SK-N-SH treated with all-trans-retinoic acid at 6 μM for 48 hours (cell line): ENCODE measurements around the gene ECI1.

Source experiments
- ATAC-seq: fragments of 200-7000 bp; cut with Tn5 transposase; 3 replicates; pipeline ENCODE4 v1.9.1; 2020; ENCODE audit warnings: mild to moderate bottlenecking, moderate library complexity
- ARNTL ChIP-seq: fragments of 450-650 bp; formaldehyde crosslinking; IDR thresholded peaks from 2 replicates; pipeline ENCODE4 v1.5.0; 2020; ENCODE audit warnings: low read depth, mild to moderate bottlenecking, moderate library complexity, borderline replicate concordance
- BACH2 ChIP-seq: fragments of 250-450 bp; sonication (Bioruptor Pico); IDR thresholded peaks from 2 replicates; pipeline ENCODE4 v1.9.0; 2021; ENCODE audit warnings: mild to moderate bottlenecking, borderline replicate concordance
- CSDC2 ChIP-seq: fragments of 250-450 bp; sonication (Bioruptor Pico); IDR thresholded peaks from 2 replicates; pipeline ENCODE4 v1.5.0; 2020; ENCODE audit warnings: mild to moderate bottlenecking, moderate library complexity
- ESRRG ChIP-seq: fragments of 250-450 bp; sonication (Bioruptor Pico); IDR thresholded peaks from 2 replicates; pipeline ENCODE4 v1.6.1; 2021; ENCODE audit warnings: mild to moderate bottlenecking
- GLIS3 ChIP-seq: fragments of 250-450 bp; sonication (Bioruptor Pico); IDR thresholded peaks from 2 replicates; pipeline ENCODE4 v1.5.0; 2020; ENCODE audit warnings: mild to moderate bottlenecking, moderate library complexity
- PPARA ChIP-seq: fragments of 250-450 bp; sonication (Bioruptor Pico); IDR thresholded peaks from 2 replicates; pipeline ENCODE4 v1.5.0; 2020; ENCODE audit warnings: mild to moderate bottlenecking, borderline replicate concordance
- RARB ChIP-seq: fragments of 250-450 bp; sonication (Bioruptor Pico); IDR thresholded peaks from 2 replicates; pipeline ENCODE4 v1.8.0; 2021; ENCODE audit warnings: mild to moderate bottlenecking, moderate library complexity
- SNAI2 ChIP-seq: fragments of 250-450 bp; sonication (Bioruptor Pico); IDR thresholded peaks from 2 replicates; pipeline ENCODE4 v1.5.0; 2020; ENCODE audit warnings: mild to moderate bottlenecking, moderate library complexity
- TCF4 ChIP-seq: fragments of 250-450 bp; sonication (Bioruptor Pico); IDR thresholded peaks from 2 replicates; pipeline ENCODE4 v1.8.0; 2021; ENCODE audit warnings: mild to moderate bottlenecking, moderate library complexity, borderline replicate concordance
- TOX ChIP-seq: fragments of 250-450 bp; sonication (Bioruptor Pico); IDR thresholded peaks from 2 replicates; pipeline ENCODE4 v1.8.0; 2021; ENCODE audit warnings: mild to moderate bottlenecking, moderate library complexity, borderline replicate concordance
- ZC3H10 ChIP-seq: fragments of 250-450 bp; sonication (Bioruptor Pico); IDR thresholded peaks from 2 replicates; pipeline ENCODE4 v1.5.1; 2021; ENCODE audit warnings: mild to moderate bottlenecking, moderate library complexity
- ZFP3 ChIP-seq: fragments of 250-450 bp; sonication (Bioruptor Pico); IDR thresholded peaks from 2 replicates; pipeline ENCODE4 v1.5.0; 2020; ENCODE audit warnings: mild to moderate bottlenecking, moderate library complexity
- ZFP30 ChIP-seq: fragments of 450-650 bp; formaldehyde crosslinking; IDR thresholded peaks from 2 replicates; pipeline ENCODE4 v1.5.0; 2022; ENCODE audit warnings: mild to moderate bottlenecking, moderate library complexity
- ZNF565 ChIP-seq: fragments of 450-650 bp; formaldehyde crosslinking; conservative IDR thresholded peaks from 2 replicates; pipeline ENCODE4 v1.5.0; 2020; ENCODE audit warnings: low read depth, mild to moderate bottlenecking, moderate library complexity
- ZNF70 ChIP-seq: fragments of 450-650 bp; formaldehyde crosslinking; IDR thresholded peaks from 2 replicates; pipeline ENCODE4 v1.5.0; 2020; ENCODE audit warnings: mild to moderate bottlenecking, moderate library complexity
- ZNF8 ChIP-seq: fragments of 450-650 bp; formaldehyde crosslinking; IDR thresholded peaks from 2 replicates; pipeline ENCODE4 v1.5.0; 2020; ENCODE audit warnings: mild to moderate bottlenecking, moderate library complexity
- TF ChIP-seq, protein P1 (sequence below): fragments of 250-450 bp; sonication (Bioruptor Pico); IDR thresholded peaks from 2 replicates; pipeline ENCODE4 v1.5.0; 2020; ENCODE audit warnings: mild to moderate bottlenecking, moderate library complexity
- TF ChIP-seq, protein P2 (sequence below): fragments of 250-450 bp; sonication (Bioruptor Pico); IDR thresholded peaks from 2 replicates; pipeline ENCODE4 v1.5.1; 2020; ENCODE audit warnings: low read depth, mild to moderate bottlenecking, moderate library complexity
- TF ChIP-seq, protein P3 (sequence below): fragments of 250-450 bp; sonication (Bioruptor Pico); IDR thresholded peaks from 2 replicates; pipeline ENCODE4 v1.8.0; 2020; ENCODE audit warnings: mild to moderate bottlenecking, moderate library complexity, borderline replicate concordance
- TF ChIP-seq, protein P4 (sequence below): fragments of 250-450 bp; sonication (Bioruptor Pico); IDR thresholded peaks from 2 replicates; pipeline ENCODE4 v1.8.0; 2021; ENCODE audit warnings: low read depth, mild to moderate bottlenecking, moderate library complexity, borderline replicate concordance

The ECI1 gene

DNA sequence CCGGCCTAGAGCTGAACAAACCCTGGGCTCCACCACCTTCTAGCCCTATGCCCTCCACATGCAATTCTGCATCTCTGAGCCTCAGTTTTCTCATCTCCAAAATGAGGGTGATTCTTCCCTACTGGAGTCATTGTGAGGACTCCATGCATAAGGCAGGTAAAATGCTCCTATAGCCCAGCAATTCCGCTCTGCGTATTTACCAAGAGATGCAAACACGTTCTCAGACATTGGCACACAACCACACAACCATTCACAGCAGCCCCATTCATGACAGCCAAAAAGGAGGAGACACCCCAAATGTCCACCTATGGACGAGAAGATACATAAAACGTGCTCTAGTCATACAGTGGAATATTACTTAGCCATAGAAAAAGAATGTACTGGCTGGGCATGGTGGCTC, 51.1 kb downstream of the ECI1 start:
- ATAC-seq, result no peak
- TF ChIP-seq BACH2, result no peak
- no peak for TF ChIP-seq ARNTL (CRISPR knock-in tag)
- no peak for TF ChIP-seq ZNF8
- TF ChIP-seq, protein P1, sequence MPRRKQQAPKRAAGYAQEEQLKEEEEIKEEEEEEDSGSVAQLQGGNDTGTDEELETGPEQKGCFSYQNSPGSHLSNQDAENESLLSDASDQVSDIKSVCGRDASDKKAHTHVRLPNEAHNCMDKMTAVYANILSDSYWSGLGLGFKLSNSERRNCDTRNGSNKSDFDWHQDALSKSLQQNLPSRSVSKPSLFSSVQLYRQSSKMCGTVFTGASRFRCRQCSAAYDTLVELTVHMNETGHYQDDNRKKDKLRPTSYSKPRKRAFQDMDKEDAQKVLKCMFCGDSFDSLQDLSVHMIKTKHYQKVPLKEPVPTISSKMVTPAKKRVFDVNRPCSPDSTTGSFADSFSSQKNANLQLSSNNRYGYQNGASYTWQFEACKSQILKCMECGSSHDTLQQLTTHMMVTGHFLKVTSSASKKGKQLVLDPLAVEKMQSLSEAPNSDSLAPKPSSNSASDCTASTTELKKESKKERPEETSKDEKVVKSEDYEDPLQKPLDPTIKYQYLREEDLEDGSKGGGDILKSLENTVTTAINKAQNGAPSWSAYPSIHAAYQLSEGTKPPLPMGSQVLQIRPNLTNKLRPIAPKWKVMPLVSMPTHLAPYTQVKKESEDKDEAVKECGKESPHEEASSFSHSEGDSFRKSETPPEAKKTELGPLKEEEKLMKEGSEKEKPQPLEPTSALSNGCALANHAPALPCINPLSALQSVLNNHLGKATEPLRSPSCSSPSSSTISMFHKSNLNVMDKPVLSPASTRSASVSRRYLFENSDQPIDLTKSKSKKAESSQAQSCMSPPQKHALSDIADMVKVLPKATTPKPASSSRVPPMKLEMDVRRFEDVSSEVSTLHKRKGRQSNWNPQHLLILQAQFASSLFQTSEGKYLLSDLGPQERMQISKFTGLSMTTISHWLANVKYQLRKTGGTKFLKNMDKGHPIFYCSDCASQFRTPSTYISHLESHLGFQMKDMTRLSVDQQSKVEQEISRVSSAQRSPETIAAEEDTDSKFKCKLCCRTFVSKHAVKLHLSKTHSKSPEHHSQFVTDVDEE (CRISPR knock-in tag), result no peak
- TF ChIP-seq, protein P2, sequence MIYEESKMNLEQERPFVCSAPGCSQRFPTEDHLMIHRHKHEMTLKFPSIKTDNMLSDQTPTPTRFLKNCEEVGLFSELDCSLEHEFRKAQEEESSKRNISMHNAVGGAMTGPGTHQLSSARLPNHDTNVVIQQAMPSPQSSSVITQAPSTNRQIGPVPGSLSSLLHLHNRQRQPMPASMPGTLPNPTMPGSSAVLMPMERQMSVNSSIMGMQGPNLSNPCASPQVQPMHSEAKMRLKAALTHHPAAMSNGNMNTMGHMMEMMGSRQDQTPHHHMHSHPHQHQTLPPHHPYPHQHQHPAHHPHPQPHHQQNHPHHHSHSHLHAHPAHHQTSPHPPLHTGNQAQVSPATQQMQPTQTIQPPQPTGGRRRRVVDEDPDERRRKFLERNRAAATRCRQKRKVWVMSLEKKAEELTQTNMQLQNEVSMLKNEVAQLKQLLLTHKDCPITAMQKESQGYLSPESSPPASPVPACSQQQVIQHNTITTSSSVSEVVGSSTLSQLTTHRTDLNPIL, result no peak
- TF ChIP-seq ZC3H10 (CRISPR knock-in tag), result no peak
- TF ChIP-seq, protein P3, sequence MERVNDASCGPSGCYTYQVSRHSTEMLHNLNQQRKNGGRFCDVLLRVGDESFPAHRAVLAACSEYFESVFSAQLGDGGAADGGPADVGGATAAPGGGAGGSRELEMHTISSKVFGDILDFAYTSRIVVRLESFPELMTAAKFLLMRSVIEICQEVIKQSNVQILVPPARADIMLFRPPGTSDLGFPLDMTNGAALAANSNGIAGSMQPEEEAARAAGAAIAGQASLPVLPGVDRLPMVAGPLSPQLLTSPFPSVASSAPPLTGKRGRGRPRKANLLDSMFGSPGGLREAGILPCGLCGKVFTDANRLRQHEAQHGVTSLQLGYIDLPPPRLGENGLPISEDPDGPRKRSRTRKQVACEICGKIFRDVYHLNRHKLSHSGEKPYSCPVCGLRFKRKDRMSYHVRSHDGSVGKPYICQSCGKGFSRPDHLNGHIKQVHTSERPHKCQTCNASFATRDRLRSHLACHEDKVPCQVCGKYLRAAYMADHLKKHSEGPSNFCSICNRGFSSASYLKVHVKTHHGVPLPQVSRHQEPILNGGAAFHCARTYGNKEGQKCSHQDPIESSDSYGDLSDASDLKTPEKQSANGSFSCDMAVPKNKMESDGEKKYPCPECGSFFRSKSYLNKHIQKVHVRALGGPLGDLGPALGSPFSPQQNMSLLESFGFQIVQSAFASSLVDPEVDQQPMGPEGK (CRISPR knock-in tag), result no peak
- no peak for TF ChIP-seq TCF4 (CRISPR knock-in tag)
- no peak for TF ChIP-seq CSDC2 (CRISPR knock-in tag)
- TF ChIP-seq SNAI2, result no peak
- TF ChIP-seq ZFP30, result no peak
- no peak for TF ChIP-seq ZFP3 (CRISPR knock-in tag)
- no peak for TF ChIP-seq GLIS3 (CRISPR knock-in tag)

DNA sequence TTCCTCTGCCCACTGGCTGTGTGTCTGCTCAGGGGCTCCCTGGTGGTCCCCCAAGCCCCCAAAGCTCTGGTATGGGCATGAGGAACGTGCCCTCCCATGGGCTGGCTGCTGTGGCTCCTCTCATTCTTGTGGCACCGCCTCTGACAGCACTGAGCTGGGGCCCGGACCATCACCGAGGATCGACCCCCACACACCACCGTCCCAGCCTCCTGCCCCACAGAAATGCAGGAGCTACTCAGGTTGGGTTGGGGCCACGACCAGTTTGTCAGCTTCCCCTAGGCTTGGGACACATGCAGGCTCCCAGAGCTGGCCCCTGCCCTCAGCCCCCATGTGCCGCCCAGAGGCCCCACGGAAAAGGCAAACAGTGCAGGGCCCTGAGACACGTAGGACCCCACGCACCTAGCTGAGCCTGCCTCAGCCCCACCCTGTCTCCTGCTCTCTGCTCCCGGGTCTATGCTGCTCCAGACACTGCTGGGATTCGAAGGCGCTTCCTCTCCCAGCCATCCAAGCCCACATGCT, 51.7 kb downstream of the ECI1 start:
- no peak for TF ChIP-seq CSDC2 (CRISPR knock-in tag)
- no peak for TF ChIP-seq PPARA (CRISPR knock-in tag)
- no peak for TF ChIP-seq SNAI2
- TF ChIP-seq ZNF565 (CRISPR knock-in tag), result no peak
- TF ChIP-seq TOX, result no peak
- TF ChIP-seq ESRRG (CRISPR knock-in tag), result no peak
- no peak for TF ChIP-seq ZFP3 (CRISPR knock-in tag)
- TF ChIP-seq, protein P3 (CRISPR knock-in tag), result no peak
- TF ChIP-seq, protein P4, sequence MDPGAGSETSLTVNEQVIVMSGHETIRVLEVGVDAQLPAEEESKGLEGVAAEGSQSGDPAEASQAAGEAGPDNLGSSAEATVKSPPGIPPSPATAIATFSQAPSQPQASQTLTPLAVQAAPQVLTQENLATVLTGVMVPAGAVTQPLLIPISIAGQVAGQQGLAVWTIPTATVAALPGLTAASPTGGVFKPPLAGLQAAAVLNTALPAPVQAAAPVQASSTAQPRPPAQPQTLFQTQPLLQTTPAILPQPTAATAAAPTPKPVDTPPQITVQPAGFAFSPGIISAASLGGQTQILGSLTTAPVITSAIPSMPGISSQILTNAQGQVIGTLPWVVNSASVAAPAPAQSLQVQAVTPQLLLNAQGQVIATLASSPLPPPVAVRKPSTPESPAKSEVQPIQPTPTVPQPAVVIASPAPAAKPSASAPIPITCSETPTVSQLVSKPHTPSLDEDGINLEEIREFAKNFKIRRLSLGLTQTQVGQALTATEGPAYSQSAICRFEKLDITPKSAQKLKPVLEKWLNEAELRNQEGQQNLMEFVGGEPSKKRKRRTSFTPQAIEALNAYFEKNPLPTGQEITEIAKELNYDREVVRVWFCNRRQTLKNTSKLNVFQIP (CRISPR knock-in tag), result no peak
- TF ChIP-seq ZC3H10 (CRISPR knock-in tag), result no peak
- TF ChIP-seq, all 23 proteins: peak for 0

DNA sequence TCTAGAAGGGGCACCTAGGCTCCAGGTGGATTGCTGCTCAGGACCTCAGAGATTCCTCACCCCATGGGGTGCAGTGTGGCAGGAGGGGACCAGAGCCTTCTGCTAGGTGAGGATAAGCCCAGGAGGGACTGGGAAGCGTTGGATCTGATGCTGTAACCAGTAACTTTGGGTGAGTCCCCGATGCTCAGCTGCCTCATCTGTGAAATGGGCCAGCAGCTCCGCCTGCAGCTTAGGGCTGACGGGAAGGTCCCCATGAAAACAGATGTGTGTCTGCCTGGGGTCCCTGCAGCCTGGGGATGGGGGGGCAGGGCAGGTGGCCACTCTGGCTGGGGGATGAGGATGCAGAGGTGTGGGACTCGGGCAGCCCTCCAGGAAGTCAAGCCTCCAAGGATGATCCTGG, 52.3 kb downstream of the ECI1 start:
- no peak for ATAC-seq
- TF ChIP-seq TCF4 (CRISPR knock-in tag) (no peak), GLIS3 (CRISPR knock-in tag) (no peak), SNAI2 (no peak), ZNF70 (CRISPR knock-in tag) (no peak), BACH2 (no peak), RARB (CRISPR knock-in tag) (no peak), ARNTL (CRISPR knock-in tag) (no peak), TOX (no peak), ZNF8 (no peak), ESRRG (CRISPR knock-in tag) (no peak), ZNF565 (CRISPR knock-in tag) (no peak)
- TF ChIP-seq, protein P2, result no peak
- TF ChIP-seq, protein P3 (CRISPR knock-in tag), result no peak
- TF ChIP-seq, protein P1 (CRISPR knock-in tag), result no peak

More for the DNA sequence above, 51.7 kb downstream of the ECI1 start:
- ATAC-seq, result no peak
